ENCODE results near the gene KLF8. TPM values are rescaled to one million over a fixed set of nuclear protein-coding genes. Genes with fewer than 3 reads are reported as not detected.
"Not testable (repeated sequence)": the region's sequence is repeated elsewhere in the genome, so short reads cannot be mapped to it uniquely, and the experiment has no call there.

The KLF8 gene
- total and polyA plus RNA-seq, 9 of the 15 experiments (the other 6 are each of a cell fraction or from before 2014, with no cell fraction given) = 0.01 to 0.10 (median 0.04) TPM; not detected in 3

- H3K9me1 ChIP-seq (ENCODE audit: control insufficient read depth, insufficient read depth, low read length); intact Hi-C loops (cut with micrococcal nuclease); H3K4me1 ChIP-seq (replicated peaks in 1 of 2; ENCODE audit: control insufficient read depth in 2 of 2, insufficient read depth in 2 of 2, low read length in 2 of 2); H3K4me2 ChIP-seq (ENCODE audit: insufficient read depth, low read length); H3K27ac ChIP-seq (ENCODE audit: extremely low read depth, low read depth, low read length); CTCF ChIA-PET (ENCODE audit: low intra/inter-chr PET ratio); H2AFZ ChIP-seq (ENCODE audit: low read depth, low read length); H3K4me3 ChIP-seq; in situ Hi-C loops (cut with MboI); BruUV-seq (replicated peaks); ATAC-seq; H3K27me3 ChIP-seq (ENCODE audit: control insufficient read depth in 2 of 2, insufficient read depth in 2 of 2, low read length in 2 of 2); H4K20me1 ChIP-seq (replicated peaks; ENCODE audit: control insufficient read depth, insufficient read depth, low read length); H3K9me3 ChIP-seq (replicated peaks; ENCODE audit: control insufficient read depth, insufficient read depth, low read depth, low read length); H3K36me3 ChIP-seq (ENCODE audit: control insufficient read depth, insufficient read depth, low read length); FAIRE-seq; H3K79me2 ChIP-seq (ENCODE audit: control insufficient read depth, insufficient read depth, low read length); H3K9ac ChIP-seq (ENCODE audit: insufficient read depth in 1 of 2, low read depth in 2 of 2, low read length in 2 of 2); DNase-seq (ENCODE audit: extremely low read depth in 1 of 4, low spot score in 3 of 4); POLR2A ChIA-PET; TF ChIP-seq ATF3 (CRISPR knock-in tag; conservative IDR thresholded peaks at IDR 0.05): not testable (repeated sequence)
- TF ChIP-seq ATF3 (IDR thresholded peaks at IDR 0.05) = peak; percentile 8; the same call in 1 of the 2 replicates
- 0% methylated on average over 2 of the region's 2 CpGs for WGBS (ENCODE audit: insufficient coverage, low coverage, missing lambda C conversion rate)
Observed at GRCh38 chrX:56206945-56207344, 25.2 kb upstream of the KLF8 start.

GRCh38 chrX:56211701-56212100 is 20.5 kb upstream of the KLF8 start:
- 0% methylated on average over 2 of the region's 3 CpGs for WGBS (ENCODE audit: insufficient coverage, low coverage, missing lambda C conversion rate)
- in situ Hi-C loops (cut with MboI) = no loop called here
- ChIA-PET CTCF (ENCODE audit: low intra/inter-chr PET ratio) (no interaction called here), POLR2A (no interaction called here)
- Histone ChIP-seq H3K27me3 (ENCODE audit: control insufficient read depth in 2 of 2, insufficient read depth in 2 of 2, low read length in 2 of 2) (no peaks in the 10 kb centered on the region), H4K20me1 (replicated peaks; ENCODE audit: control insufficient read depth, insufficient read depth, low read length) (no peaks in the 10 kb centered on the region), H3K9ac (ENCODE audit: insufficient read depth in 1 of 2, low read depth in 2 of 2, low read length in 2 of 2) (no peak overlapping the region), H3K36me3 (ENCODE audit: control insufficient read depth, insufficient read depth, low read length) (no peaks in the 10 kb centered on the region), H2AFZ (ENCODE audit: low read depth, low read length) (no peak overlapping the region), H3K9me1 (ENCODE audit: control insufficient read depth, insufficient read depth, low read length) (no peaks in the 10 kb centered on the region), H3K4me1 (replicated peaks in 1 of 2; ENCODE audit: control insufficient read depth in 2 of 2, insufficient read depth in 2 of 2, low read length in 2 of 2) (no peaks in the 10 kb centered on the region), H3K79me2 (ENCODE audit: control insufficient read depth, insufficient read depth, low read length) (no peaks in the 10 kb centered on the region), H3K4me3 (no peak overlapping the region), H3K9me3 (replicated peaks; ENCODE audit: control insufficient read depth, insufficient read depth, low read depth, low read length) (no peaks in the 10 kb centered on the region), H3K27ac (ENCODE audit: extremely low read depth, low read depth, low read length) (no peak overlapping the region), H3K4me2 (ENCODE audit: insufficient read depth, low read length) (no peak overlapping the region)
- no peak for TF ChIP-seq ZNF518B (CRISPR knock-in tag; IDR thresholded peaks at IDR 0.05)
- no peak for TF ChIP-seq FOXP4 (CRISPR knock-in tag; IDR thresholded peaks at IDR 0.05; ENCODE audit: borderline replicate concordance)
- no peak for TF ChIP-seq CTCFL (IDR thresholded peaks at IDR 0.05; ENCODE audit: borderline replicate concordance, insufficient read depth, low read depth, low read length, poor library complexity, severe bottlenecking)
- no TSS peak for BruUV-seq (replicated peaks)
- no peak for ATAC-seq
- intact Hi-C loops (cut with micrococcal nuclease) = no loop called here
- FAIRE-seq = no peak
- DNase-seq (ENCODE audit: extremely low read depth in 1 of 4, low spot score in 3 of 4) = no peak
